ENCODE data around the gene PEAR1. TPM values are rescaled to one million over a fixed set of nuclear protein-coding genes. Genes with fewer than 3 reads are reported as not detected.

PEAR1 gene
- total and polyA plus RNA-seq, 2 of the 8 experiments (the other 6 are each of a cell fraction or from before 2014, with no cell fraction given) = 0.63 to 0.71 TPM

- 89% methylated on average over 3 of the region's 3 CpGs; no CpG with 5 or more reads in 1 of the 2 experiments for WGBS, 2 experiments (ENCODE audit: extremely low coverage in 1 of 2, insufficient coverage in 1 of 2, insufficient read length in 1 of 2, insufficient replicate concordance in 2 of 2, low coverage in 1 of 2, low lambda C conversion rate in 2 of 2, missing lambda C conversion rate in 1 of 2)
- TF ChIP-seq USF2 (IDR thresholded peaks at IDR 0.05; ENCODE audit: low read length) (no peak), POLR2A (IDR thresholded peaks at IDR 0.05; ENCODE audit: control extremely low read depth in 1 of 2, low read depth in 2 of 2, low read length in 2 of 2) (no peak), KDM5A (IDR thresholded peaks at IDR 0.05; ENCODE audit: low read length) (no peak), SRF (IDR thresholded peaks at IDR 0.05; ENCODE audit: low read depth, low read length) (no peak), CHD2 (IDR thresholded peaks at IDR 0.05; ENCODE audit: low read length) (no peak), MAFK (IDR thresholded peaks at IDR 0.05; ENCODE audit: low read depth, low read length) (no peak), JUN (IDR thresholded peaks at IDR 0.05; ENCODE audit: low read depth, low read length) (no peak), FOSL1 (IDR thresholded peaks at IDR 0.05; ENCODE audit: insufficient read depth, low read depth, low read length) (no peak), EP300 (IDR thresholded peaks at IDR 0.05; ENCODE audit: borderline replicate concordance in 1 of 2, low read depth in 2 of 2, low read length in 2 of 2) (no peak)
- TF ChIP-seq, protein P1, sequence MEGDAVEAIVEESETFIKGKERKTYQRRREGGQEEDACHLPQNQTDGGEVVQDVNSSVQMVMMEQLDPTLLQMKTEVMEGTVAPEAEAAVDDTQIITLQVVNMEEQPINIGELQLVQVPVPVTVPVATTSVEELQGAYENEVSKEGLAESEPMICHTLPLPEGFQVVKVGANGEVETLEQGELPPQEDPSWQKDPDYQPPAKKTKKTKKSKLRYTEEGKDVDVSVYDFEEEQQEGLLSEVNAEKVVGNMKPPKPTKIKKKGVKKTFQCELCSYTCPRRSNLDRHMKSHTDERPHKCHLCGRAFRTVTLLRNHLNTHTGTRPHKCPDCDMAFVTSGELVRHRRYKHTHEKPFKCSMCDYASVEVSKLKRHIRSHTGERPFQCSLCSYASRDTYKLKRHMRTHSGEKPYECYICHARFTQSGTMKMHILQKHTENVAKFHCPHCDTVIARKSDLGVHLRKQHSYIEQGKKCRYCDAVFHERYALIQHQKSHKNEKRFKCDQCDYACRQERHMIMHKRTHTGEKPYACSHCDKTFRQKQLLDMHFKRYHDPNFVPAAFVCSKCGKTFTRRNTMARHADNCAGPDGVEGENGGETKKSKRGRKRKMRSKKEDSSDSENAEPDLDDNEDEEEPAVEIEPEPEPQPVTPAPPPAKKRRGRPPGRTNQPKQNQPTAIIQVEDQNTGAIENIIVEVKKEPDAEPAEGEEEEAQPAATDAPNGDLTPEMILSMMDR (IDR thresholded peaks at IDR 0.05; ENCODE audit: control extremely low read depth in 1 of 3, insufficient read depth in 1 of 3, low read depth in 1 of 3, low read length in 3 of 3) = no peak
Measured at GRCh38 chr1:156942176-156942575, 48.7 kb downstream of the PEAR1 start.

More at GRCh38 chr1:156942176-156942575, 48.7 kb downstream of the PEAR1 start:
- Histone ChIP-seq H3K4ac (replicated peaks; ENCODE audit: insufficient read length, low read depth, low read length) (no peak overlapping the region), H2BK12ac (ENCODE audit: low read depth, low read length) (no peak overlapping the region), H3K23me2 (ENCODE audit: low read depth, low read length) (no peaks in the 10 kb centered on the region; the same call in 1 of the 2 replicates), H2BK120ac (replicated peaks; ENCODE audit: low read depth, low read length) (no peak overlapping the region), H3K79me1 (ENCODE audit: low read depth, low read length) (peaks cover 2% of the 10 kb centered on the region), H3K79me2 (ENCODE audit: control insufficient read depth in 1 of 2, insufficient read depth in 2 of 2, low read length in 2 of 2) (no peaks in the 10 kb centered on the region), H3K4me1 (replicated peaks in 1 of 4; ENCODE audit: control insufficient read depth in 3 of 4, insufficient read depth in 4 of 4, low read length in 3 of 4) (no peaks in the 10 kb centered on the region), H2BK15ac (ENCODE audit: low read length) (no peak overlapping the region), H3K27me3 (replicated peaks in 1 of 4; ENCODE audit: control insufficient read depth in 3 of 4, extremely low read depth in 1 of 4, insufficient read depth in 3 of 4, low read length in 3 of 4) (no peaks in the 10 kb centered on the region), H2BK20ac (ENCODE audit: low read length) (no peak overlapping the region), H3K4me3 (ENCODE audit: extremely low read depth in 1 of 4, insufficient read depth in 2 of 4, low read depth in 3 of 4, low read length in 4 of 4) (no peak overlapping the region), H2AFZ (ENCODE audit: low read length) (no peak overlapping the region), H3K23ac (ENCODE audit: insufficient read length) (no peak overlapping the region), H2AK5ac (ENCODE audit: low read depth, low read length) (no peak overlapping the region), H3K9me3 (ENCODE audit: insufficient read depth in 2 of 2, low read depth in 1 of 2, low read length in 1 of 2) (no peaks in the 10 kb centered on the region), H3K27ac (ENCODE audit: low read depth, low read length) (no peak overlapping the region), H3K18ac (ENCODE audit: extremely low read depth, low read length) (no peak overlapping the region), H4K91ac (replicated peaks; ENCODE audit: insufficient read length, low read length) (no peak overlapping the region), H4K20me1 (replicated peaks in 1 of 2; ENCODE audit: control insufficient read depth in 1 of 2, insufficient read depth in 2 of 2, low read length in 2 of 2) (peaks cover 7 to 10% of the 10 kb centered on the region in 2 experiments), H3K14ac (ENCODE audit: insufficient read length) (no peak overlapping the region), H4K8ac (ENCODE audit: extremely low read depth, insufficient read depth, low read length) (no peak overlapping the region), H3K36me3 (ENCODE audit: control insufficient read depth in 2 of 4, insufficient read depth in 4 of 4, low read length in 3 of 4) (peaks cover 39 to 78% (median 56%) of the 10 kb centered on the region in 4 experiments), H2BK5ac (ENCODE audit: low read depth, low read length) (no peak overlapping the region), H4K5ac (ENCODE audit: insufficient read length, low read depth, low read length) (no peak overlapping the region), H3K56ac (replicated peaks; ENCODE audit: insufficient read length, low read depth, low read length) (no peak overlapping the region), H3K9ac (replicated peaks in 1 of 4; ENCODE audit: extremely low read depth in 1 of 4, low read depth in 3 of 4, low read length in 3 of 4) (no peak overlapping the region), H3K4me2 (ENCODE audit: insufficient read depth in 1 of 2, low read depth in 2 of 2, low read length in 2 of 2) (no peak overlapping the region)
- ChIA-PET POLR2A (ENCODE audit: partially characterized antibody) (no interaction called here), CTCF (ENCODE audit: partially characterized antibody) (interaction anchor here (1.1 to 1.2 kb wide), 2 partner anchors 12 to 30 kb away, joined by 3 to 4 read pairs; no protein-coding TSS in a partner anchor)
- no peak for DNase-seq (ENCODE audit: low read depth in 1 of 2, low spot score in 2 of 2)
- FAIRE-seq = no peak
